K562 (cell line): ENCODE measurements around the gene TMEM14C. TPM values are rescaled to one million over a fixed set of nuclear protein-coding genes. Genes with fewer than 3 reads are reported as not detected.
"Not testable (repeated sequence)": the region's sequence is repeated elsewhere in the genome, so short reads cannot be mapped to it uniquely, and the experiment has no call there.

Experiments
- BCL6 ChIP-seq: fragments of 250-450 bp; sonication (Bioruptor Pico); IDR thresholded peaks from 2 replicates; pipeline ENCODE4 v1.4.0; 2020
- ERF ChIP-seq: fragments of 450-650 bp; formaldehyde crosslinking; IDR thresholded peaks from 2 replicates; pipeline ENCODE4 v1.4.0; 2020; ENCODE audit warnings: mild to moderate bottlenecking, mixed read lengths
- HDAC8 ChIP-seq: fragments of 450-650 bp; IDR thresholded peaks from 2 replicates; pipeline ENCODE4 v1.6.1; 2016; ENCODE audit warnings: mild to moderate bottlenecking, missing genetic modification characterization, moderate library complexity, missing compliant biosample characterization
- MAZ ChIP-seq, 2 experiments: fragments of 450-650 bp in 1 of 2; sonication (generic) in 1 of 2; formaldehyde crosslinking; IDR thresholded peaks in 1 of 2; conservative IDR thresholded peaks in 1 of 2; 2 replicates each; pipeline versions ENCODE4 v1.4.0 to v1.5.0; 2020; ENCODE audit warnings: mild to moderate bottlenecking in 1 of 2, missing genetic modification reagents in 1 of 2
- MYC ChIP-seq, 2 experiments: fragments of 250-450 bp in 1 of 2; sonication (Bioruptor Pico) in 1 of 2; IDR thresholded peaks; 2 replicates each; pipeline versions ENCODE4 v1.5.1 to v1.6.1; 2012 to 2021; ENCODE audit warnings: low read depth in 2 of 2, borderline replicate concordance in 1 of 2, improper control_type of control experiment in 1 of 2, low read length in 1 of 2, mild to moderate bottlenecking in 1 of 2, moderate library complexity in 1 of 2
- NFE2L1 ChIP-seq: fragments of 450-650 bp; IDR thresholded peaks from 2 replicates; pipeline ENCODE4 v1.6.1; 2016; ENCODE audit warnings: missing genetic modification characterization, low read depth, mild to moderate bottlenecking, missing compliant biosample characterization, moderate library complexity, borderline replicate concordance
- NR2C1 ChIP-seq, 2 experiments: fragments of 450-650 bp; IDR thresholded peaks; 2 replicates each; pipeline ENCODE4 v1.6.1; 2017; ENCODE audit warnings: mild to moderate bottlenecking in 2 of 2, antibody characterized with exemption in 1 of 2, inconsistent platforms in 1 of 2, missing compliant biosample characterization in 1 of 2, missing genetic modification characterization in 1 of 2
- NR4A1 ChIP-seq, 2 experiments: fragments of 250-450 bp in 1 of 2; fragments of 450-650 bp in 1 of 2; sonication (Bioruptor Pico) in 1 of 2; IDR thresholded peaks; 2 replicates each; pipeline versions ENCODE4 v1.4.0 to v1.6.1; 2016 to 2020; ENCODE audit warnings: mild to moderate bottlenecking in 2 of 2, missing compliant biosample characterization in 1 of 2, missing genetic modification characterization in 1 of 2, moderate library complexity in 1 of 2
- OTX1 ChIP-seq: fragments of 450-650 bp; formaldehyde crosslinking; IDR thresholded peaks from 2 replicates; pipeline ENCODE4 v1.4.0; 2022; ENCODE audit warnings: mild to moderate bottlenecking
- PTTG1 ChIP-seq: fragments of 450-650 bp; IDR thresholded peaks from 2 replicates; pipeline ENCODE4 v1.6.1; 2016; ENCODE audit warnings: low read depth, mild to moderate bottlenecking, missing genetic modification characterization, missing compliant biosample characterization
- SMAD3 ChIP-seq: fragments of 450-650 bp; formaldehyde crosslinking; conservative IDR thresholded peaks from 2 replicates; pipeline ENCODE4 v1.4.0; 2020; ENCODE audit warnings: mild to moderate bottlenecking
- TAF7 ChIP-seq: fragments of 450-650 bp; IDR thresholded peaks from 2 replicates; pipeline ENCODE4 v1.6.1; 2016; ENCODE audit warnings: missing genetic modification characterization, missing compliant biosample characterization
- TEAD1 ChIP-seq, 2 experiments: fragments of 450-650 bp in 1 of 2; sonication (generic) in 1 of 2; formaldehyde crosslinking; IDR thresholded peaks; 2 replicates each; pipeline versions ENCODE4 v1.4.0 to v1.8.0; 2020 to 2022; ENCODE audit warnings: mild to moderate bottlenecking in 2 of 2, missing genetic modification reagents in 1 of 2
- TEAD2 ChIP-seq: fragments of 450-650 bp; IDR thresholded peaks from 2 replicates; pipeline ENCODE4 v1.6.1; 2016; ENCODE audit warnings: missing genetic modification characterization, control low read depth, missing compliant biosample characterization
- ZNF41 ChIP-seq: fragments of 250-450 bp; sonication (Bioruptor Pico); conservative IDR thresholded peaks from 2 replicates; pipeline ENCODE4 v1.4.0; 2020; ENCODE audit warnings: mild to moderate bottlenecking
- ZNF668 ChIP-seq: fragments of 250-450 bp; sonication (Bioruptor Pico); IDR thresholded peaks from 2 replicates; pipeline ENCODE4 v1.8.0; 2022; ENCODE audit warnings: mild to moderate bottlenecking, inconsistent platforms
- ZNF707 ChIP-seq: fragments of 250-450 bp; sonication (Bioruptor Pico); conservative IDR thresholded peaks from 2 replicates; pipeline ENCODE4 v1.8.0; 2022; ENCODE audit warnings: inconsistent platforms, mild to moderate bottlenecking, moderate library complexity
- ZNF76 ChIP-seq: fragments of 250-450 bp; sonication (Bioruptor Pico); IDR thresholded peaks from 2 replicates; pipeline ENCODE4 v1.4.0; 2020; ENCODE audit warnings: mild to moderate bottlenecking, moderate library complexity, borderline replicate concordance
- ZNF766 ChIP-seq: fragments of 200-800 bp; sonication (Bioruptor generic); conservative IDR thresholded peaks from 2 replicates; pipeline ENCODE4 v1.6.1; 2016; ENCODE audit warnings: missing genetic modification characterization, missing compliant biosample characterization
- ZNF79 ChIP-seq: fragments of 250-450 bp; sonication (Bioruptor Pico); IDR thresholded peaks from 2 replicates; pipeline ENCODE4 v1.4.0; 2020; ENCODE audit warnings: low read depth, mild to moderate bottlenecking, moderate library complexity
- polyA plus RNA-seq, 8 experiments: library from polyadenylated mRNA; depleted of rRNA in 4 of 8; stranded (reverse) in 5 of 8; unstranded in 3 of 8; fragments of >200 nt; fragmentation: Nextera tagmentation in 2 of 8; fragmentation: Illumina TruSeq in 1 of 8; extraction: Ambion mirVana in 2 of 8; extraction: Trizol in 1 of 8; gene quantifications; 2 replicates each; pipeline versions ENCODE4 v1.2.1 to v1.2.3, GENCODE V29; 2011 to 2014; ENCODE audit warnings: inconsistent platforms in 1 of 8, missing spikeins in 1 of 8
- total RNA-seq, 7 experiments: library from RNA; depleted of rRNA in 6 of 7; stranded (reverse); fragments of >200 nt in 6 of 7; fragmentation: Illumina TruSeq in 2 of 7; extraction: Trizol in 2 of 7; gene quantifications; 2 replicates each; pipeline versions ENCODE4 v1.2.1 to v1.2.3, GENCODE V29; 2011 to 2021; ENCODE audit warnings: low replicate concordance in 1 of 7
- TF ChIP-seq, protein P1 (sequence below): fragments of 450-650 bp; formaldehyde crosslinking; IDR thresholded peaks from 2 replicates; pipeline ENCODE4 v1.4.0; 2020; ENCODE audit warnings: mild to moderate bottlenecking, moderate library complexity
- TF ChIP-seq, protein P2 (sequence below): fragments of 450-650 bp; IDR thresholded peaks from 2 replicates; pipeline ENCODE4 v1.6.1; 2016; ENCODE audit warnings: missing biosample characterization, missing genetic modification characterization
- TF ChIP-seq, protein P3 (sequence below): fragments of 450-650 bp; conservative IDR thresholded peaks from 2 replicates; pipeline ENCODE4 v1.6.1; 2016; ENCODE audit warnings: missing genetic modification characterization, low read depth, mild to moderate bottlenecking, missing compliant biosample characterization, moderate library complexity

TMEM14C gene
- total and polyA plus RNA-seq, 9 of the 15 experiments (the other 6 are each of a cell fraction or from before 2014, with no cell fraction given): 151 to 496 (median 263) TPM

DNA sequence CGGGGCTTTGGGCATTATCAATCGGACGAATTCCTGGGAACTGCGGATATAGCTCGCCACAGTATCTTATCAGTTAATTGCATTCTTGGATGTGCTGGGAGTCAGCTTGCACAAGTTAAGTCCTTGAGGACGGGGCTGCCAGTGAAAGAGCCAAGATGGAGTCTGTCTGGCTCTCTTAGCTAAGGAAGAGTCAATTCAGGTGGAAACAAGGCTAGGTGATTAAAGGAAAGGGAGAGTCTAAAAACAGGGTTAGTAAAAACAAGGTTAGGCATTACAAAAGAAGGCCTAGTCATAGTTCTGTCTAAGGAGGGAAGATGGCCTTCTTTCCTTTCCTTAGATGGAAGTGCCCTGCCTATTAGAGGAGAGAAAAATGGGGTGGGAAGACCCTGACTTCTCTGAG lies 27.7 kb downstream of the TMEM14C start (continued):
- TF ChIP-seq OTX1 (CRISPR knock-in tag) (0 out of 2 replicates have a peak, but pooled peaks have one; percentile 22), NR2C1 (tag; IDR thresholded peaks at IDR 0.05) (peak; percentile 90), ZNF79 (CRISPR knock-in tag) (peak; percentile 81), TEAD2 (tag) (peak; percentile 78), MAZ (CRISPR knock-in tag; conservative IDR thresholded peaks at IDR 0.05 in 1 of 2, IDR thresholded peaks at IDR 0.05 in 1 of 2) (peak in 1 of 2 experiments; percentile 39; a peak in 1 of 4 replicates), TEAD1 (CRISPR knock-in tag; IDR thresholded peaks at IDR 0.05) (peak in 1 of 2 experiments; percentile 92; a peak in 2 of 4 replicates), NR4A1 (tag; IDR thresholded peaks at IDR 0.05) (peak; percentile 97), PTTG1 (tag) (peak; percentile 92), NFE2L1 (tag) (peak; percentile 52), ZNF76 (CRISPR knock-in tag) (peak; percentile 72), MYC (CRISPR knock-in tag; IDR thresholded peaks at IDR 0.05; ENCODE audit: borderline replicate concordance, low read depth) (peak; percentile 51; the same call in 1 of the 2 replicates), BCL6 (CRISPR knock-in tag) (peak; percentile 85), ZNF766 (CRISPR knock-in tag) (peak; percentile 92), TAF7 (tag) (peak; percentile 62; the same call in 1 of the 2 replicates), ERF (CRISPR knock-in tag) (0 out of 2 replicates have a peak, but pooled peaks have one; percentile 47), ZNF707 (CRISPR knock-in tag) (peak; percentile 62; the same call in 1 of the 2 replicates), SMAD3 (CRISPR knock-in tag) (peak; percentile 91; the same call in 1 of the 2 replicates), ZNF41 (CRISPR knock-in tag) (peak; percentile 77), ZNF668 (CRISPR knock-in tag) (peak; percentile 92), HDAC8 (tag) (peak; percentile 93)
- not testable (repeated sequence) for TF ChIP-seq NR2C1 (IDR thresholded peaks at IDR 0.05); NR4A1 (CRISPR knock-in tag; IDR thresholded peaks at IDR 0.05); MYC (IDR thresholded peaks at IDR 0.05; ENCODE audit: low read depth, low read length)
- TF ChIP-seq, protein P1, sequence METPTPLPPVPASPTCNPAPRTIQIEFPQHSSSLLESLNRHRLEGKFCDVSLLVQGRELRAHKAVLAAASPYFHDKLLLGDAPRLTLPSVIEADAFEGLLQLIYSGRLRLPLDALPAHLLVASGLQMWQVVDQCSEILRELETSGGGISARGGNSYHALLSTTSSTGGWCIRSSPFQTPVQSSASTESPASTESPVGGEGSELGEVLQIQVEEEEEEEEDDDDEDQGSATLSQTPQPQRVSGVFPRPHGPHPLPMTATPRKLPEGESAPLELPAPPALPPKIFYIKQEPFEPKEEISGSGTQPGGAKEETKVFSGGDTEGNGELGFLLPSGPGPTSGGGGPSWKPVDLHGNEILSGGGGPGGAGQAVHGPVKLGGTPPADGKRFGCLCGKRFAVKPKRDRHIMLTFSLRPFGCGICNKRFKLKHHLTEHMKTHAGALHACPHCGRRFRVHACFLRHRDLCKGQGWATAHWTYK (CRISPR knock-in tag): peak; percentile 94
- TF ChIP-seq, protein P2, sequence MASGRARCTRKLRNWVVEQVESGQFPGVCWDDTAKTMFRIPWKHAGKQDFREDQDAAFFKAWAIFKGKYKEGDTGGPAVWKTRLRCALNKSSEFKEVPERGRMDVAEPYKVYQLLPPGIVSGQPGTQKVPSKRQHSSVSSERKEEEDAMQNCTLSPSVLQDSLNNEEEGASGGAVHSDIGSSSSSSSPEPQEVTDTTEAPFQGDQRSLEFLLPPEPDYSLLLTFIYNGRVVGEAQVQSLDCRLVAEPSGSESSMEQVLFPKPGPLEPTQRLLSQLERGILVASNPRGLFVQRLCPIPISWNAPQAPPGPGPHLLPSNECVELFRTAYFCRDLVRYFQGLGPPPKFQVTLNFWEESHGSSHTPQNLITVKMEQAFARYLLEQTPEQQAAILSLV: peak; percentile 88
- TF ChIP-seq, protein P3, sequence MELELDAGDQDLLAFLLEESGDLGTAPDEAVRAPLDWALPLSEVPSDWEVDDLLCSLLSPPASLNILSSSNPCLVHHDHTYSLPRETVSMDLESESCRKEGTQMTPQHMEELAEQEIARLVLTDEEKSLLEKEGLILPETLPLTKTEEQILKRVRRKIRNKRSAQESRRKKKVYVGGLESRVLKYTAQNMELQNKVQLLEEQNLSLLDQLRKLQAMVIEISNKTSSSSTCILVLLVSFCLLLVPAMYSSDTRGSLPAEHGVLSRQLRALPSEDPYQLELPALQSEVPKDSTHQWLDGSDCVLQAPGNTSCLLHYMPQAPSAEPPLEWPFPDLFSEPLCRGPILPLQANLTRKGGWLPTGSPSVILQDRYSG (tag): peak; percentile 94
